Measurements from ENCODE around the gene LRRK2.

- TF ChIP-seq POLR2AphosphoS5 (IDR thresholded peaks at IDR 0.05; ENCODE audit: low read depth, low read length), result no peak
- no peak for TF ChIP-seq SIN3A (IDR thresholded peaks at IDR 0.05; ENCODE audit: borderline replicate concordance, insufficient read depth, low read length)
- TF ChIP-seq TAF1 (IDR thresholded peaks at IDR 0.05; ENCODE audit: borderline replicate concordance, insufficient read depth, low read length), result no peak
Observed at GRCh38 chr12:40327535-40327934, 102.7 kb downstream of the LRRK2 start.
